Kidney capillary endothelial cell (primary cell): Measurements from ENCODE around the gene CHIC2.
A peak's percentile ranks its signal among the peaks of the same experiment; 100 is the strongest.

ENCODE experiments used
- DNase-seq: peaks from one replicate; pipeline ENCODE4 v3.0.0-alpha.2; 2018; ENCODE audit warnings: low spot score

Gene CHIC2

GRCh38 chr4:54005475-54005874 is 58.9 kb downstream of the CHIC2 start:
- DNase-seq, result no peak

GRCh38 chr4:54004463-54004862 is 59.9 kb downstream of the CHIC2 start:
- DNase-seq, result no peak

- no peak for DNase-seq
Measured at GRCh38 chr4:54001668-54002365, 62.6 kb downstream of the CHIC2 start.

GRCh38 chr4:53997898-53998297 is 66.5 kb downstream of the CHIC2 start:
- no peak for DNase-seq

- DNase-seq, result peak; percentile 83
Measured at GRCh38 chr4:53994382-53995102, 69.9 kb downstream of the CHIC2 start.

GRCh38 chr4:53992785-53993184 is 71.6 kb downstream of the CHIC2 start:
- no peak for DNase-seq

GRCh38 chr4:53991821-53992220 is 72.6 kb downstream of the CHIC2 start:
- DNase-seq, result no peak

- DNase-seq, result no peak
Measured at GRCh38 chr4:53990641-53991040, 73.8 kb downstream of the CHIC2 start.

GRCh38 chr4:53987761-53988171 is 76.6 kb downstream of the CHIC2 start:
- DNase-seq, result peak; percentile 46

- DNase-seq, result no peak
Measured at GRCh38 chr4:53986062-53986461, 78.3 kb downstream of the CHIC2 start.

- no peak for DNase-seq
Measured at GRCh38 chr4:53981567-53981966, 82.8 kb downstream of the CHIC2 start.

GRCh38 chr4:53981066-53981465 is 83.3 kb downstream of the CHIC2 start:
- DNase-seq, result no peak

GRCh38 chr4:53974561-53974960 is 89.8 kb downstream of the CHIC2 start:
- no peak for DNase-seq

- DNase-seq, result no peak
Measured at GRCh38 chr4:53967986-53968385, 96.4 kb downstream of the CHIC2 start.

- no peak for DNase-seq
Measured at GRCh38 chr4:53963781-53964180, 100.6 kb downstream of the CHIC2 start.

GRCh38 chr4:53963336-53963735 is 101.1 kb downstream of the CHIC2 start:
- no peak for DNase-seq

- no peak for DNase-seq
Measured at GRCh38 chr4:53962516-53963225, 101.7 kb downstream of the CHIC2 start.

- DNase-seq, result no peak
Measured at GRCh38 chr4:53961351-53961750, 103.1 kb downstream of the CHIC2 start.

GRCh38 chr4:53960843-53961242 is 103.6 kb downstream of the CHIC2 start:
- DNase-seq, result no peak
